Upper lobe of left lung (tissue), 6 donors: ENCODE results near the gene NECTIN4. TPM values are rescaled to one million over a fixed set of nuclear protein-coding genes. Genes with fewer than 3 reads are reported as not detected.
A peak's percentile ranks its signal among the peaks of the same experiment; 100 is the strongest.

Source experiments
- ATAC-seq, 2 donors: fragments of 200-7000 bp; cut with Tn5 transposase; one replicate each; pipeline ENCODE4 v1.9.1; 2022; ENCODE audit warnings: mild to moderate bottlenecking in 2 of 2, moderate library complexity in 2 of 2; ENCODE audit not compliant: low FRiP score in 2 of 2
- DNase-seq, 2 donors: peaks; one replicate each; pipeline ENCODE4 v3.0.0-alpha.2; 2019 to 2020
- H3K27ac ChIP-seq, 4 donors: fragments of 200-600 bp; sonication (generic); one replicate each; pipeline ENCODE4 v1.5.1; 2016 to 2019
- H3K27me3 ChIP-seq, 4 donors: fragments of 200-600 bp; sonication (generic); one replicate each; pipeline ENCODE4 v1.5.1; 2017 to 2019
- H3K36me3 ChIP-seq, 4 donors: fragments of 200-600 bp; sonication (generic); one replicate each; pipeline ENCODE4 v1.5.1; 2016 to 2019
- H3K4me1 ChIP-seq, 4 donors: fragments of 200-600 bp; sonication (generic); one replicate each; pipeline ENCODE4 v1.5.1; 2018 to 2019
- H3K4me3 ChIP-seq, 4 donors: fragments of 200-600 bp; sonication (generic); one replicate each; pipeline ENCODE4 v1.5.1; 2017 to 2019; ENCODE audit warnings: mild to moderate bottlenecking in 2 of 4, moderate library complexity in 1 of 4
- H3K9me3 ChIP-seq, 4 donors: fragments of 200-600 bp; sonication (generic); one replicate each; pipeline ENCODE4 v1.5.1; 2018 to 2019
- EP300 ChIP-seq, 4 donors: sonication (generic); formaldehyde crosslinking; IDR thresholded peaks; one replicate each; pipeline ENCODE4 v1.5.1; 2017; ENCODE audit warnings: antibody characterized with exemption in 4 of 4, control low read depth in 2 of 4
- POLR2A ChIP-seq, 4 donors: fragments of 450-650 bp; IDR thresholded peaks; one replicate each; pipeline ENCODE4 v1.5.1; 2016 to 2017; ENCODE audit warnings: antibody characterized with exemption in 4 of 4, mild to moderate bottlenecking in 2 of 4
- POLR2AphosphoS5 ChIP-seq, 2 donors: sonication (generic); formaldehyde crosslinking; IDR thresholded peaks; one replicate each; pipeline ENCODE4 v1.5.1; 2017; ENCODE audit warnings: antibody characterized with exemption in 2 of 2
- WGBS, 2 donors: methylation state at CpG; one replicate each; pipeline ENCODE4 v1.1.5; 2017 to 2018; 5-methylcytosine and 5-hydroxymethylcytosine counted together
- total RNA-seq, 6 donors: library from RNA; depleted of rRNA in 4 of 6; stranded (reverse); fragments of >200 nt in 4 of 6; gene quantifications; one replicate each; pipeline versions ENCODE4 v1.1.0 to v1.2.1, GENCODE V29; 2016 to 2021
- TF ChIP-seq, protein P1 (sequence below), 6 experiments: fragments of 450-650 bp in 4 of 6; fragments of 200-600 bp in 2 of 6; sonication (generic) in 2 of 6; IDR thresholded peaks; one replicate each; pipeline ENCODE4 v1.5.1; 2016 to 2019; ENCODE audit warnings: antibody characterized with exemption in 6 of 6
- donor health status: DM: no; HTN: no; CAD: no; lungs with moderate emphysema.
- donor health status: DM: no; HTN: yes; CAD: no; lungs with severe emphysema.

The NECTIN4 gene
- 10 to 100 TPM in 4 of 6 donors, 1 to 10 TPM in 2; 5.2 to 19.9 (median 12.1) TPM for total RNA-seq

DNA sequence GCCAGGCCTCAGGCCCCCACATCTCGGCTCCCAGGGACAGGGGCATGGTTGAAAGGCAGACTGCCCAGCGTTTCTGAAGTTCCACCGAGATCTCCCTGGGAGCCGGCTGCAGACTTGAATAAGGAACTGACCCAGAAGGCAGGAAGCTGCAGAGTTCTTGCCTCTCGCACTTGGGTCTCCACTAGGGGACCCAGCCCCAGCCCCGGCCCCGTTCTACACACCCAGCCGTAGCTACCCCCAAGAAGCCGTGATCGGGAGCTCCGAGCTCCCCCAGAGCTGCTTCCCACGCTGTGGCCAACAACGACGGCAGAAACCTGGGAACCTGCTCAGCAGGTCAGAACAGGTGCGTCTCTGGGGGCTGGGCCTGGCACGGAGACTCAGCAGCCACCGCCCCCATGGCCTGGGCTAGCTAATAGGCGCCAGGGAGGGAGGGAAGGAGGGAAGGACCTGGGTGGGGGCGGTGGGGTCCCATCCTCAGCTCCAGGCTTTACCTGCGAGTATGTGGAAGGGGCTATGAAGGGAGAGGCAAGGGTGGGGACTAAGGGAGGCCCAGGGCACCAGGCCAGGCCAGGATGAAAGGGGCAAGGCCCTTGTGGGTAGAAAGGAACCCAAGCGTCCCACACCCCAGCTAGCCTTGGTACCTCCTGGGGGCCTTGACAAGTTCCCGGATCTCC, at the start of gene NECTIN4:
Gene NECTIN4 (minus strand): TSS at position 308 of the 674 bp plus-strand sequence. CDS start 262 bp downstream, at position 46.
- TF ChIP-seq EP300 (IDR thresholded peaks at IDR 0.05) (peak in 1 of 4 donors; percentile 61), POLR2A (IDR thresholded peaks at IDR 0.05) (peak in 1 of 4 donors; percentile 65), POLR2AphosphoS5 (IDR thresholded peaks at IDR 0.05) (peak; percentile 46 to 76)
- TF ChIP-seq, protein P1, sequence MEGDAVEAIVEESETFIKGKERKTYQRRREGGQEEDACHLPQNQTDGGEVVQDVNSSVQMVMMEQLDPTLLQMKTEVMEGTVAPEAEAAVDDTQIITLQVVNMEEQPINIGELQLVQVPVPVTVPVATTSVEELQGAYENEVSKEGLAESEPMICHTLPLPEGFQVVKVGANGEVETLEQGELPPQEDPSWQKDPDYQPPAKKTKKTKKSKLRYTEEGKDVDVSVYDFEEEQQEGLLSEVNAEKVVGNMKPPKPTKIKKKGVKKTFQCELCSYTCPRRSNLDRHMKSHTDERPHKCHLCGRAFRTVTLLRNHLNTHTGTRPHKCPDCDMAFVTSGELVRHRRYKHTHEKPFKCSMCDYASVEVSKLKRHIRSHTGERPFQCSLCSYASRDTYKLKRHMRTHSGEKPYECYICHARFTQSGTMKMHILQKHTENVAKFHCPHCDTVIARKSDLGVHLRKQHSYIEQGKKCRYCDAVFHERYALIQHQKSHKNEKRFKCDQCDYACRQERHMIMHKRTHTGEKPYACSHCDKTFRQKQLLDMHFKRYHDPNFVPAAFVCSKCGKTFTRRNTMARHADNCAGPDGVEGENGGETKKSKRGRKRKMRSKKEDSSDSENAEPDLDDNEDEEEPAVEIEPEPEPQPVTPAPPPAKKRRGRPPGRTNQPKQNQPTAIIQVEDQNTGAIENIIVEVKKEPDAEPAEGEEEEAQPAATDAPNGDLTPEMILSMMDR (IDR thresholded peaks at IDR 0.05) = no peak
- peaks cover 2 to 50% (median 28%) of the 10 kb centered on the region in 4 donors for H3K4me1 ChIP-seq
- peak; percentile 32 to 87 for ATAC-seq
- peak within 1 kb of the TSS; percentile 55 to 82 (median 76) for H3K27ac ChIP-seq
- no peaks in the 10 kb centered on the region for H3K27me3 ChIP-seq
- H3K36me3 ChIP-seq = no peaks in the 10 kb centered on the region
- peak within 1 kb of the TSS in 3 of 4 donors; percentile 37 to 50 (median 37) for H3K4me3 ChIP-seq
- 55 to 81% methylated on average over 7 to 20 of the region's 22 CpGs for WGBS, 2 donors
- DNase-seq = peak; percentile 75 to 85
- no peaks in the 10 kb centered on the region for H3K9me3 ChIP-seq

DNA sequence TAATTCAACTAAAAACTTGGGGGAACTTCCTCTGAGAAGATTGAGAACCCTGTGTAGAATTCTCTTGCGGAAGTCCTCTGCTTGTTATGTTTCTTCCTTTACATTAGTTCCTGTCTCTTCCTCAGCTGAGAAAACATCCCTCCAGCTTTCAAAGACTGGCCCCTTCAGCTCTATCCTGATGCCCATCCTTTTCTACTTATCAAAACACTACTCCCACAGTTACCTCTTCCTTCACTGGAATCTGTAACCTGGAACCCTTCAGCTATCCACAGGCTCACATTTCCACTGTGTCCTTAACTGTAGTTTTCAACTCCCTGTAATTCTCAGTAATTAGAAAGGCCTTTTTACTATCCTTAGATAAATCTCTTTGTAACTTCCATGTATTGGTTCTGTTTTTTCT, 49.1 kb upstream of the NECTIN4 start:
- Histone ChIP-seq H3K27me3 (no peaks in the 10 kb centered on the region), H3K4me1 (peaks cover 16 to 32% (median 25%) of the 10 kb centered on the region in 4 donors), H3K36me3 (peaks cover 0 to 6% (median 0%) of the 10 kb centered on the region in 4 donors), H3K4me3 (no peak overlapping the region), H3K27ac (peak overlapping the region in 2 of 4 donors; percentile 14 to 57), H3K9me3 (no peaks in the 10 kb centered on the region)
- ATAC-seq (no peak), DNase-seq (no peak)
- TF ChIP-seq POLR2A (IDR thresholded peaks at IDR 0.05) (no peak), EP300 (IDR thresholded peaks at IDR 0.05) (no peak), POLR2AphosphoS5 (IDR thresholded peaks at IDR 0.05) (no peak)
- TF ChIP-seq, protein P1 (IDR thresholded peaks at IDR 0.05) = no peak
- WGBS, 2 donors = 68 to 74% methylated on average over 1 of the region's 1 CpG

DNA sequence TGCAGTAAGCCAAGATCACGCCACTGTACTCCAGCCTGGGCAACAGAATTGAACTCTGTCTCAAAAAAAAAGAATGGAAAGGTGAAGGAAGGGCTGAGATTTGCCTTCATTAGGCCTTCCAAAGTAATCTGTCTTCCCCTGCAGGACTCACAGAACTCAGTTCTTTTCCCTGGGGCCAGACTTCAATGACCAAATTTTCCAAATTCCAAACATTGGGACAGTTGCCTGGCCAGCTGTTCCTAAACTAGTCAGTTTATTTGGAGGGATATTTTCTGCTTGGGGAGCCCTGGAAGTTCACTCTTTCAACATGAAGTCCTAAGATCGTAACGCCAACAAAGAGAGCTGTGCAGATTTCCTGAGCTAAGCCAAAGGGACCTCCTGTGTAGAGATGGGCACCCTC, 48.5 kb upstream of the NECTIN4 start:
- no peak for ATAC-seq
- no peak overlapping the region for H3K4me3 ChIP-seq
- H3K27me3 ChIP-seq = no peaks in the 10 kb centered on the region
- WGBS, 2 donors = 73% methylated on average over 3 of the region's 3 CpGs
- H3K36me3 ChIP-seq = peaks cover 0 to 6% (median 0%) of the 10 kb centered on the region in 4 donors
- peak overlapping the region in 2 of 4 donors; percentile 22 to 57 for H3K27ac ChIP-seq
- DNase-seq = no peak
- no peaks in the 10 kb centered on the region for H3K9me3 ChIP-seq
- no peak for TF ChIP-seq POLR2A (IDR thresholded peaks at IDR 0.05)
- peaks cover 18 to 33% (median 27%) of the 10 kb centered on the region in 4 donors for H3K4me1 ChIP-seq

DNA sequence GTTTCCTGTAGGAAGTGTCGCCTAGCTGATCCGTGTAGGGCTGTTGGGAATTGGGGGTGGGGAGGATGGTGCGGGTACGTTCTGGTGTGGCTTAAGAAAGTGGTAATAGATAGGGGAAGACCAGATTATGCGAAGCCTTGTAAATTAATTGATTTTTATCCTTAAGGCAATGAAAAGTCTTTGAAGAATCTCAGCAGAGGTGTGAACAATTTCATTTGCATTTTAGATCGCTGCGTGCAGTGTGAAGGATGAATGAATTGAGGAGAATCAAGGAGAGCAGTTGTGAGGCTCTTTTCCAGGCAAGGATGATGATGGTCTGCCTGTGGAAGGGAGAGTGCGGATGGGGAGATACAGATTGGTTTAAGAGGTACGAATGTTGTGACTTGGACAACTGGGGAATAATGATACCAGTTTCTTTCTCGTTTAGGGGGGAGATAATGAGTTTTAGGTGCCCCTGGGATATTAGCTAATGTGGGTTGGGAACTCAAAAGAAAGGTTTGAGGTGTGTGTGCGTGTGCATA, 43.9 kb upstream of the NECTIN4 start:
- ATAC-seq = no peak
- WGBS, 2 donors = 6 to 8% methylated on average over 11 of the region's 11 CpGs
- peaks cover 4 to 19% (median 10%) of the 10 kb centered on the region in 4 donors for H3K36me3 ChIP-seq

More for the DNA sequence above, 43.9 kb upstream of the NECTIN4 start:
- peak in 1 of 2 donors; percentile 76 for TF ChIP-seq POLR2AphosphoS5 (IDR thresholded peaks at IDR 0.05)
- TF ChIP-seq, protein P1 (IDR thresholded peaks at IDR 0.05) = no peak
- TF ChIP-seq EP300 (IDR thresholded peaks at IDR 0.05) = peak in 1 of 4 donors; percentile 51
- Histone ChIP-seq H3K4me3 (peak overlapping the region; percentile 44 to 88 (median 70)), H3K4me1 (peaks cover 37 to 60% (median 44%) of the 10 kb centered on the region in 4 donors), H3K9me3 (no peaks in the 10 kb centered on the region), H3K27ac (peak overlapping the region; percentile 97 to 100 (median 98)), H3K27me3 (no peaks in the 10 kb centered on the region)
- DNase-seq = no peak
